ENCODE measurements around the gene IFT57.
"Not testable (repeated sequence)": the region's sequence is repeated elsewhere in the genome, so short reads cannot be mapped to it uniquely, and the experiment has no call there.

Gene IFT57

GRCh38 chr3:108157273-108157672 is 65.0 kb downstream of the IFT57 start:
- DNase-seq: no peak

GRCh38 chr3:108156312-108156853 is 65.8 kb downstream of the IFT57 start:
- DNase-seq: no peak

- DNase-seq: not testable (repeated sequence)
Measured at GRCh38 chr3:108155642-108156041, 66.6 kb downstream of the IFT57 start.

GRCh38 chr3:108153451-108153981 is 68.7 kb downstream of the IFT57 start:
- peak; percentile 52 to 63 for DNase-seq

GRCh38 chr3:108152274-108152673 is 70.0 kb downstream of the IFT57 start:
- no peak for DNase-seq

GRCh38 chr3:108150200-108150599 is 72.0 kb downstream of the IFT57 start:
- no peak for DNase-seq

- no peak for DNase-seq
Measured at GRCh38 chr3:108146139-108146538, 76.1 kb downstream of the IFT57 start.

GRCh38 chr3:108145578-108145977 is 76.6 kb downstream of the IFT57 start:
- no peak for DNase-seq

- DNase-seq: no peak
Measured at GRCh38 chr3:108137460-108137814, 84.8 kb downstream of the IFT57 start.

- DNase-seq: no peak
Measured at GRCh38 chr3:108136561-108137459, 85.4 kb downstream of the IFT57 start.

- no peak for DNase-seq
Measured at GRCh38 chr3:108134555-108134880, 87.7 kb downstream of the IFT57 start.

- DNase-seq: no peak
Measured at GRCh38 chr3:108133858-108134554, 88.2 kb downstream of the IFT57 start.

GRCh38 chr3:108133048-108133369 is 89.2 kb downstream of the IFT57 start:
- no peak for DNase-seq

- DNase-seq: no peak
Measured at GRCh38 chr3:108131475-108132134, 90.6 kb downstream of the IFT57 start.

- DNase-seq: no peak
Measured at GRCh38 chr3:108130701-108131474, 91.3 kb downstream of the IFT57 start.

- DNase-seq: no peak
Measured at GRCh38 chr3:108130236-108130635, 92.0 kb downstream of the IFT57 start.

GRCh38 chr3:108127301-108127988 is 94.8 kb downstream of the IFT57 start:
- peak; percentile 55 to 63 for DNase-seq

- DNase-seq: no peak
Measured at GRCh38 chr3:108126348-108126747, 95.9 kb downstream of the IFT57 start.

- peak; percentile 53 to 66 for DNase-seq
Measured at GRCh38 chr3:108125550-108126071, 96.6 kb downstream of the IFT57 start.

GRCh38 chr3:108125153-108125543 is 97.1 kb downstream of the IFT57 start:
- no peak for DNase-seq

- peak; percentile 66 to 74 for DNase-seq
Measured at GRCh38 chr3:108124337-108125152, 97.7 kb downstream of the IFT57 start.

Data from activated CD4-positive, alpha-beta T cell treated with anti-CD3 and anti-CD28 coated beads, Interleukin-2, amount 50 U/mL, for 48 hours (primary cell).